ENCODE results near the gene DNLZ.
"Not testable (repeated sequence)": the region's sequence is repeated elsewhere in the genome, so short reads cannot be mapped to it uniquely, and the experiment has no call there.

DNLZ gene

GRCh38 chr9:136407911-136408310 lies 44.4 kb upstream of the DNLZ start:
- TF ChIP-seq, protein P1, sequence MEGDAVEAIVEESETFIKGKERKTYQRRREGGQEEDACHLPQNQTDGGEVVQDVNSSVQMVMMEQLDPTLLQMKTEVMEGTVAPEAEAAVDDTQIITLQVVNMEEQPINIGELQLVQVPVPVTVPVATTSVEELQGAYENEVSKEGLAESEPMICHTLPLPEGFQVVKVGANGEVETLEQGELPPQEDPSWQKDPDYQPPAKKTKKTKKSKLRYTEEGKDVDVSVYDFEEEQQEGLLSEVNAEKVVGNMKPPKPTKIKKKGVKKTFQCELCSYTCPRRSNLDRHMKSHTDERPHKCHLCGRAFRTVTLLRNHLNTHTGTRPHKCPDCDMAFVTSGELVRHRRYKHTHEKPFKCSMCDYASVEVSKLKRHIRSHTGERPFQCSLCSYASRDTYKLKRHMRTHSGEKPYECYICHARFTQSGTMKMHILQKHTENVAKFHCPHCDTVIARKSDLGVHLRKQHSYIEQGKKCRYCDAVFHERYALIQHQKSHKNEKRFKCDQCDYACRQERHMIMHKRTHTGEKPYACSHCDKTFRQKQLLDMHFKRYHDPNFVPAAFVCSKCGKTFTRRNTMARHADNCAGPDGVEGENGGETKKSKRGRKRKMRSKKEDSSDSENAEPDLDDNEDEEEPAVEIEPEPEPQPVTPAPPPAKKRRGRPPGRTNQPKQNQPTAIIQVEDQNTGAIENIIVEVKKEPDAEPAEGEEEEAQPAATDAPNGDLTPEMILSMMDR (IDR thresholded peaks at IDR 0.05; ENCODE audit: insufficient read depth, low read length, poor library complexity, severe bottlenecking) = no peak
- no peak for DNase-seq (ENCODE audit: extremely low read depth, insufficient read length)
- Histone ChIP-seq H3K4me3 (replicated peaks; ENCODE audit: low read depth, low read length) (no peak overlapping the region), H3K36me3 (ENCODE audit: control insufficient read depth, insufficient read depth, low read length) (peaks cover 18% of the 10 kb centered on the region), H3K27me3 (replicated peaks; ENCODE audit: control insufficient read depth, insufficient read depth, low read length) (no peaks in the 10 kb centered on the region)

GRCh38 chr9:136407061-136407460 lies 43.5 kb upstream of the DNLZ start:
- not testable (repeated sequence) for DNase-seq (ENCODE audit: extremely low read depth, insufficient read length); H3K4me3 ChIP-seq (replicated peaks; ENCODE audit: low read depth, low read length); H3K27me3 ChIP-seq (replicated peaks; ENCODE audit: control insufficient read depth, insufficient read depth, low read length)
- H3K36me3 ChIP-seq (ENCODE audit: control insufficient read depth, insufficient read depth, low read length) = peaks cover 16% of the 10 kb centered on the region

GRCh38 chr9:136405904-136406303 lies 42.4 kb upstream of the DNLZ start:
- not testable (repeated sequence) for H3K27me3 ChIP-seq (replicated peaks; ENCODE audit: control insufficient read depth, insufficient read depth, low read length); H3K4me3 ChIP-seq (replicated peaks; ENCODE audit: low read depth, low read length); DNase-seq (ENCODE audit: extremely low read depth, insufficient read length)
- peaks cover 18% of the 10 kb centered on the region for H3K36me3 ChIP-seq (ENCODE audit: control insufficient read depth, insufficient read depth, low read length)

- H3K4me3 ChIP-seq (replicated peaks; ENCODE audit: low read depth, low read length) = no peak overlapping the region
- H3K27me3 ChIP-seq (replicated peaks; ENCODE audit: control insufficient read depth, insufficient read depth, low read length) = no peaks in the 10 kb centered on the region
- no peak for DNase-seq (ENCODE audit: extremely low read depth, insufficient read length)
- TF ChIP-seq, protein P1 (IDR thresholded peaks at IDR 0.05; ENCODE audit: insufficient read depth, low read length, poor library complexity, severe bottlenecking) = no peak
- peaks cover 18% of the 10 kb centered on the region for H3K36me3 ChIP-seq (ENCODE audit: control insufficient read depth, insufficient read depth, low read length)
Observed at GRCh38 chr9:136405481-136405880, 41.9 kb upstream of the DNLZ start.

- Histone ChIP-seq H3K4me3 (replicated peaks; ENCODE audit: low read depth, low read length) (no peak overlapping the region), H3K27me3 (replicated peaks; ENCODE audit: control insufficient read depth, insufficient read depth, low read length) (no peaks in the 10 kb centered on the region), H3K36me3 (ENCODE audit: control insufficient read depth, insufficient read depth, low read length) (peaks cover 18% of the 10 kb centered on the region)
- TF ChIP-seq, protein P1 (IDR thresholded peaks at IDR 0.05; ENCODE audit: insufficient read depth, low read length, poor library complexity, severe bottlenecking) = no peak
- DNase-seq (ENCODE audit: extremely low read depth, insufficient read length) = no peak
Observed at GRCh38 chr9:136404801-136405136, 41.2 kb upstream of the DNLZ start.

- DNase-seq (ENCODE audit: extremely low read depth, insufficient read length) = no peak
- Histone ChIP-seq H3K27me3 (replicated peaks; ENCODE audit: control insufficient read depth, insufficient read depth, low read length) (no peaks in the 10 kb centered on the region), H3K4me3 (replicated peaks; ENCODE audit: low read depth, low read length) (peak overlapping the region; percentile 11), H3K36me3 (ENCODE audit: control insufficient read depth, insufficient read depth, low read length) (peaks cover 18% of the 10 kb centered on the region)
- TF ChIP-seq, protein P1 (IDR thresholded peaks at IDR 0.05; ENCODE audit: insufficient read depth, low read length, poor library complexity, severe bottlenecking) = no peak
Observed at GRCh38 chr9:136403915-136404800, 40.6 kb upstream of the DNLZ start.

Measured in GM06990 (cell line).